T-helper 9 cell (primary cell): ENCODE results near the gene CXCL3.

Source experiments
- DNase-seq: peaks from one replicate; pipeline ENCODE4 v3.0.0-alpha.2; 2020

CXCL3 gene

DNA sequence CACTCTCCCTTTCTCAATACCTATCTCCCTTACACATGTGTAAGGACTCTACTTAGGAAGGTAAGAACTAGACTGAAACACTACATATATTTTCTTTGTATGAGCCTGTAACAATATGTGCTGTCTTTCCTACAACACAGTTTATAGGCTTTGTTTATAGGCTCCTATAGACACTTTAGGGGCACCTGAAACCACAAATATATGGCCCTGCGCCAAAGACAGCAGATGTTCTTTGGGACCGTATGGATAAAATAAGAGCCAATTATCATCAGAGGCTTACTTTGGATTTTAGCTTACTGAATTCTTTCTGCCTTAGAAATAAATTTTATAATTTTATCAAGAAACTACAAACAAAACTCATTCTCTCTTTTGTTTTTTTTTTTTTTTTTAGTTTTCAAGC, 16.6 kb upstream of the CXCL3 start:
- DNase-seq, result no peak

DNA sequence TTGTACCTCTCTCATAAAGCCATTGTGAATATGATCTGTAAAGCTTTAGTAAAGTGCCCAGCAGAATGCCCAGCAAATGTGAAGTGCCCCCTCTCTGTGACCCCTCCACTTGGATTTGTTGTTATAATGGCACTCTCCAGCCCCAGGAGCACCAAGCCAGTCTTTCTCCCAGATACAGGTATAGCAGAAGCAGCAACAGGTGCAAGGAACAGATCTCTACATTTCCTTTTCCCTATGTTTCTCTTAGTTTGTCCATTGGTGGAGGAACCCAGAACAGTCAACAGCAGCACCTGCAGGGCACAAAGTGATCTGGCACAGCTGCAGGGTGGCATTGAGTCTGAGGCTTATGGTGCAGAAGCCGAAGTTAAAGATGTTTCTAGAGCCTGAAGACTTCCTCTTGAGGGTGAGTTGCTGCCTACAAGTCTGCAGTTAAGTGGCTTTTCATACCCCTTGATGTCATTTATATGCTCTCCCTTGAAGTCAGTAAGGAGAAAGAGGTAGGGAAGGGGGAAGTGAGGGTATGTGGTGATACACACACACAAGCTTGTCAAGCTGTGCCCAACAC, 16.1 kb upstream of the CXCL3 start:
- DNase-seq, result no peak

DNA sequence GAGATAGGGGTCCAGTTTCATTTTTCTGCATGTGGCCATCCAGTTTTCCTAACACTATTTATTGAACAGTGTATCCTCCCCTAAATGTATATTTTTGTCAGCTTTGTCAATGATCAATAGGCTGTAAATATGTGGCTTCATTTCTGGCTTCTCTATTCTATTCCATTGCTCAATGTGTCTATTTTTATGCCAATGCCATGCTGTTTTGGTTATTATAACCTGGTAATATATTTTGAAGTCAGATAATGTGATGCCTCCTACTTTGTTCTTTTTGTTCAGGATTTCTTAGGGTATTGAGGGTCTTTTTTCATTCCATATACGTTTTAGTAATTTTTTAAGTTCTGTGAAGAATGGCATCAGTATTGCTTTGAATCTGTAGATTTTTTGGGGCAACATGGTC, 8.7 kb upstream of the CXCL3 start:
- DNase-seq, result no peak

DNA sequence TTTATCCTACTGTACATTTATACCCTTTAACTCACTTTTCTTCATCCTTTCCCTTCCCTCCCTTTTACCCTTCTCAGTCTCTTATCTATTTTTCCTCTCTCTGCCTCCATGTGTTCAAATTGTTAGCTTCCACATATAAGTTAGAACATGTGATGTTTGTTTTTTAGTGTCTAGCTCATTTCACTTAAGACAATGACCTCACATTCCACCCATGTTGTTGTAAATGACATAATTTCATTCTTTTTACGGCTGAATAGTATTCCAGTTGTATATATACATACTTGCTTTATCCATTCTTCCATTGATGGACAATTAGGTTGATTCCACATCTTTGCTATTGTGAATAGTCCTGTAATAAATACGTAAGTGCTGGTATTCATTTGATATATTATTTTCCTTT, 7.3 kb upstream of the CXCL3 start:
- DNase-seq, result no peak

DNA sequence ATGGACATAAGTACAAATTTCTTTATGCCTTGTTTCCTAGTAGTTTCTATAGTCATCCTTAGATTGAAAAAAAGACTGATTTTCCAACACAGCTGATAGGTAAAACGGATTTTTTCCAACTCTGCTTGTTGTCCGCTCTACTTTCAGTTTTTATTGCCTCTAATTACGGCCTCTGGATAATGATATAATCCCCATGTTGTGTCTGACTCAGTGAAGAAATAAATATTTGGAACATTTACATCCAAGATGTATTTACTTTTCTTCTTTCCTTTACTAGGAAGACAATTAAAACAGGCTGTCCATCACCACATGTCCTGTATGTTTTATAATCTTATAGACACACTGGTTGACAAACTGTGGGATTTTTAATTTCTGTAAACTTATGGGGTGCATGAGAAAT, 6.8 kb upstream of the CXCL3 start:
- no peak for DNase-seq

DNA sequence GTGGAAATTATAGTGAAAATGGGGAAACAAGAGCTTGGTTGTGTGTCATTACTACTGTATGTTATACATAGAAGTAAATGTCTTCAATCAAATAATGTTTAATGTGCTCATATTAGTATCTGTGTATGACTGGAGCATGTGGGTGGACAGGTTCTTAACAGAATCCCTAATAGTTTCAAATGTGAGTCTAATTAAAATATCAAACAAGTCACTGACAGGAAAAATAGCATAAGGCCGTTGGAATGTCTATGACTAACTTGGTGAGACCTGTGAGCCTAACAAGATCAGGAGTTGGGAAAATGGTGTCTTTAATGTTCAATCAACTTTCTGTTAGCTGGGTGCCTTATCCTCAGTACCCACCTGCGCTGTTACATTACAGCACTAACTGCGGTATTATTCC, 6.2 kb upstream of the CXCL3 start:
- DNase-seq, result no peak

DNA sequence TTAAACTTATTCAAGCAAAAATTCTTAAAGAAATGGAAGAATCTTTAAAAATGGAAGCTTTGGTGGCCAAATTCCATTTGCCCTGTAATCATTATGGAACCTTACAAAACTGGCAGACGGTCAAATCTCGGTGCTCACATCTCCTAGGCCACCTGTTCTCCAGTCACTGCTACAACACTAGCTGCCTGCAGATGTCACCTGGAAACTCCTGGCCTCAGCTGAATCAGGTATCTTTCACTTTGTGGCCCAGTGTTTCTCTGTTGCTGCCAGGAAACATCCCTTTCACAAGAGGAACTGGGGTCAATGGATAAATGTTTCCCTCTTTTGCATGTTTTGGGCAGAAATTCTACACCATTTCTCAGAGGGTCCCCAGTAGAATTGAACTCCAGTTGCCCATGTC, 4.2 kb upstream of the CXCL3 start:
- DNase-seq, result no peak

DNA sequence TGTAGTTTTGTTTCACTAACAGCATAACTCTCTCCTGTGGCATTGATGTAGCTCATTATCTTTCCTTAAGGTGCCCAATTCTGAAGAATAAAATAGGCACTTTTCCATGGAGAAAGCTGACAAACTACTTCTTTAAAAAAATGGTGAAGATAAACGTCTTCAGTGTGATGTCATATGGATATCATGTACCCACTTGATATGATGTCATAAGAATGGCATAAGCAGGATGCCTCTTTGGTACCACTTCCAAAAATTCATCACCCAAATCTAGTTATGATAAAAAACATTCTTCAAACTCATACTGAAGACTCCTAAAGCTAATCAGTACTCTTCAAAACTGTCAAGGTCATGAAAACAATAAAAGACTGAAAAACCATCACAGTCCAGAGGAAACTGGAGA, 2.9 kb upstream of the CXCL3 start:
- DNase-seq, result no peak

DNA sequence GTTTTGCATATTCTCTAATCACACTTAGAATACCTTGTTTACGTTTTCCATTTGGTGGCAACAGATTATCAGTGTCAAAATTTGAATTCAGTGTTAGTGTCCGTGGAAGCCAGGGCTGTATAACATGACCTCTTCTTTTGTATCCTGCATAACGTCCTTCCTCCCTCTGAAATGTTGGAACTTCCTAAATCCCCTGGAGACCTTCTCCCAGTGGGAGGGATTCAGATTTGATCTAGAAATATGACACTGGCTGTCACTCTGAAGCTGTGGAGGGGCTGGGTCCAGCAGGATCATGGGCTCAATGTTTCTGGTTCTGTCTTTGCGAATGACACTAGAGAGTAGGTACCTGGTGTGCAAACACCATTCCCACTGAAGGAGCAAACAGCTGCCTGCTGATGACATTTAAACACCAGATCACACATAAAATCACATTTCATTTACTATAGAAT, 850 bp upstream of the CXCL3 start:
- no peak for DNase-seq

DNA sequence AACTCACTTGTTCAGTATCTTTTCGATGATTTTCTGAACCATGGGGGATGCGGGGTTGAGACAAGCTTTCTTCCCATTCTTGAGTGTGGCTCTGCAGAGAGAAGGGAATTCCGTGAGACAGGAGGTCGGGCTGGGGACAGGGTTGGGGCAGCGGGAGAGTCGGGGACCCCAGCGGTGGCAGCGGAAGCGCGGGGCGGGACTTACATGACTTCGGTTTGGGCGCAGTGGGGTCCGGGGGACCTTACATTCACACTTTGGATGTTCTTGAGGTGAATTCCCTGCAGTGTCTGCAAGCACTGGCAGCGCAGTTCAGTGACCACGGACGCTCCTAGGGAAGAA, 434 bp downstream of the CXCL3 start:
- no peak for DNase-seq

DNA sequence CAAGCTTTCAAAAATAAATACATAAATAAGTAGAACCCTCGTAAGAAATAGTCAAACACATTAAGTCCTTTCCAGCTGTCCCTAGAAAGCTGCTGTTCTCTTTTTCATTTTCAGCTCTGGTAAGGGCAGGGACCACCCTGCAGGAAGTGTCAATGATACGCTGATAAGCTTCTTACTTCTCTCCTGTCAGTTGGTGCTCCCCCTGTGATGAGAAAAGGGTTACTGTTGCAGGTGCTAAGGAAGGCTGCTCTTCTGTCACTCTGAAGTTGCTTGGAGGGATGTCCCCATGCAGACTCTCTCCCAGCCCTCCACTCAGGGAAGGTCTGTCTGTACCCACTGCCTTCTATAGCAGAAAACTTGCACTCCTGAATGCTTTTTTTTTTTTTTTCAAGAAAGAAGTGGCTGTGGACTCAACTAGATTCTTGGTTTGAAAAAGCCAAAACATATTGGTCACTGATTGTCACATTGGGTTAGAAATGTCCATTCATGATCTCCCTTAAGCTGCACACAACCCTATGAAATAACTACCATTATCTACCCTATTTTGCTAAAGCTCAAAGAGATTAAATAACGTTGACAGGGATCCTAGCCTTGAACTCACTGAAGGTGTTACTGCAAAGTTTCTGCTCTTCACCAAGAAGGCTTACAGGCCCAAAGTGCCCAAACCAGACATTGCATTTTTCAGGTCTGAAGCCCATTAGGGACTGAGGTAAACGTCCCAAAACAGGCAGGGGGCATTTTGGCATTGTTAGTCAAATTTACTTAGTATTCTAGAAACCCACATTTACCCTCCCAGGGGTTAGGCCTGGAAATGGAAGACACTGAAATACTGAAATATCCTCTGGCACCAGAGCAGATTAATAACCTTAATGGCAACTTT, 1.2 kb downstream of the CXCL3 start:
- no peak for DNase-seq

DNA sequence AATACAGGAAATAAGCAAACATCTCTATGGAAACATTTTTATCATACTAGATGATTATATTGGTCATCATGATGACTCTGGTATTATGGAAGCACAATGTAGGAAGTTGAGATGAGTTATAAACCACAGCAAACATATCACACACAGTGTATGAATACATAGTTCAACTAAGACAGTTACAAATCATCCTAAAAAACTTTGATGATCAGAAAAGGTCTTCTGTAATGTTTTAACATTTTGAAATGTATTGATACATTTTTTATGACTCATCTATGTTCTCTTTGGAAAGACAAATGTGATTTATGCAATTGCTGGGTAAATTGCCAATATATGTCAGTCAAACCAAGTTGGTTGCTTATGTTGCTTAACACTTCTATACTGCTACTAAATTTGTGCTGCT, 4.8 kb downstream of the CXCL3 start:
- no peak for DNase-seq

DNA sequence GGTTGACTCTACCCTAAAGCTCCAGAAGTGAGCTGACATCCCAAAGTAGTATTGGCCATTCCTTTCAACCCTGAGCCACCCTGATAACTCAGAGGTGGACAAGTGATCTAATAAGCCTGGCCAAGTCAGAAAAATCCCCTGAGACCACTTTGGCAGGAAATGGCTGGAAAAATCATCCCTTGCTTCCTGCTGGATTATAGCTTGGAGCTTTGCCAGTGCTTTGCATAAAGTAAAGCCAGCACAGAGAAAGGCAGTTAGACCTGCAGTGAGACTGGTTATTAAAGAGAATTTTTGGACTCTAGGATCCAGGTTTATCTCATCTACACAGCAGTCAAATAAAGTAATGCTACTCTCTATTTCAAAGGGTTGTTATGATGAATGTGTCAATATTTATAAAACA, 6.4 kb downstream of the CXCL3 start:
- DNase-seq, result no peak

DNA sequence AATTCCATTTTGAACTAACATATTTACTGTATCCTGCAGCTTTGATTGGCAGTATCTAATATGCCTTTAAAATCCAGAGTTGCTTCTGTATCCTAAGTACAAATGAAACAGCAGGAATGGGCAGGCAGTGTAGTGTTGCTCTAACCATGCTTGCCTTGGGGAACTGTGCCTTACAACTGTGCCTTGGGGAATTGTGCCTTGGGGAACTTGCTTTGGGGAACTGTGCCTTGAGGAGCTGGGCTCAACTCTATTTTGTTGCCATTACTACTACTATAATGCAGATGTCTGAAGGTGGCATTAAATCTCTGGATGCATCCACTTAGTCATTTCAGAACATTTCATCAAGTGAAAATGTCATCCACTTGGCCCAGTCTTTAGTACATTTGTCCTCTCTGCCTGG, 6.9 kb downstream of the CXCL3 start:
- DNase-seq, result no peak

DNA sequence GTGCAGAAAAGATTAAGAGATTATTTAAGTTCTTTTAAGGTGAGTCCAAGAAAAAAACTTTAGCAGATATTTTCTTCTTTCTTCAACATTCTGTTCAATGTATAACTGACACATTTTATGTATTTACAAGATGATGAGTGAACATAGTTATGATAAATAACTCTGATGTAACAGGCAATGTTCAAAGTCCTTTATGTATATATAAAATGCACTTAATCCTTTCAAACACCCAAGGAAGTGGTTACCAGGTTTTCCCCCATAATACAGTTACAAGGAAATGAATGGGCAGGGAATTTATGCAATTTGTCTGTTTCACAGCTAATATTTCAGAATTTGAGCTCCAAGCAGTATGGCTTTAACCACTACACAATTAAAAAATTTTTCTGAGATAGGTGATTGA, 8.2 kb downstream of the CXCL3 start:
- DNase-seq, result no peak

DNA sequence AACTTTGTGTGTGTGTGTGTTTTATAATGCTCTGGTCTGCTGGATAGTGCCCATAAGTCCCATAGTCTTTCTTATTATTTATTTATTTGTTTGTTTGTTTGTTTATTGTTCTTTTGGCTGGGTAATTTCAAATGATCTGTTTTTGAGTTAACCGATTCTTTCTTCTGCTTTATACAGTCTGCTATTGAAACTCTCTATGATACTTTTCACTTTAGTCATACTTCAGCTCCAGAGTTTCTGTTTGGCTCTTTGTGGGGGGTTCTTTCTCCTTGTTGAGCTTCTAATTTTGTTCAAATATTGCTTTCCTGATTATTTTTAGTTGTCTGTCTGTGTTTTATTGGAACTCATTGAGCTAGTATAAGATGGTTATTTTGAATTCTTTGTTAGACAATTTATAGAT, 10.0 kb downstream of the CXCL3 start:
- no peak for DNase-seq

DNA sequence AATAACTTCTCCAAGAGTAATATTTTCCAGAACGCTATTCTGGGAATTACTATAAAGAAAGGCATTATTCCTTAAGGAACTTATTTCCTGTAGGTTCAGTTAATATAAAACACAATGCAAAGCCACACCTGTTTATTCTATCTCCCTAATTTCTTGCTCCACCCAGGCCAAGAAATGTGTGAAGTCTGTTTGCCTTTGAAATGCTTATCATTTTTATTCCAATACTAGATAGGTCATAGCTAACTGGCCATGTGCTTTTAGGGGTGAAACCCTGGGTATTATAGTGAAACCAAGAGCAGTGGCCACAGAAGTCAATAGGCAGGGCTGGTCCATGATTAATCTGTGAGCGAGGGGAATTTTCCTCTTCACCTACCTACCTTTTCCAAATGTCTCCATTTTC, 14.8 kb downstream of the CXCL3 start:
- no peak for DNase-seq

DNA sequence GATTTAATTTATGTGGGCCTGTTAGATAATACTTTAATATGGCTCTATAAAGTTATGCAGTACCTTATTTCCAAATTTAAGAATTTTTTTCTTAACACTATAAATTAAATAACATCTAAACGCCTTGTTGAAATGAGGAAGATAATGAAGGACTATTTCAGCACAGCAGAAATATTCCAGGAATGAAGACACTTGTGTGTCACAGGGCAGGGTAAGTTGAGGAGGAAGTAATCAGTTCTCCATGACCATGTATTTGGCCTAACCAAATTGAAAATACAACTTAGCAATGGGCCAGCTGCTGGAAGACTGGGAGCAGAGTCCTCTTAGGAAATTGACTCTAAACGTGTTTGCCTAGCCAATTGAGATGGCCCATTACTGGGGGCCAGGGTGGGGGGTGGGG, 16.9 kb downstream of the CXCL3 start:
- no peak for DNase-seq

DNA sequence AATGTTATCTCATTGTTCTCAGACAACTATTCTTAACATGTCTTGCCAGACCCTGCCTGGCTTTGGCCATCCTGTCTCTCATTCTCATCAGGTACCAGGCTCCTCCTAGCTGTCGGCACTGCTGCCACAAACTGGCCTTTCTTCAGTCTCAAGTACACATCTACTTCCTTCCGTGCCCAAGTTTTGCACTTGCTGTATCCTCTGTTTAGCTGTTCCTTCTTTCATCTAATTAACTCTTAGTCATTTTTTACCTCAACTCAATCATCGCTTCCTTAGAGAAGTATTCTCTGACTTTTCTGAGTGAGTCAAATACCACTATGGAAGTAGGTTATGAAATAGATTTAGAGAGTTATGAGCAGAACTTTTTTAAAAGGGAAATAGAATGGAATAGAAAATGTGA, 19.7 kb downstream of the CXCL3 start:
- no peak for DNase-seq

DNA sequence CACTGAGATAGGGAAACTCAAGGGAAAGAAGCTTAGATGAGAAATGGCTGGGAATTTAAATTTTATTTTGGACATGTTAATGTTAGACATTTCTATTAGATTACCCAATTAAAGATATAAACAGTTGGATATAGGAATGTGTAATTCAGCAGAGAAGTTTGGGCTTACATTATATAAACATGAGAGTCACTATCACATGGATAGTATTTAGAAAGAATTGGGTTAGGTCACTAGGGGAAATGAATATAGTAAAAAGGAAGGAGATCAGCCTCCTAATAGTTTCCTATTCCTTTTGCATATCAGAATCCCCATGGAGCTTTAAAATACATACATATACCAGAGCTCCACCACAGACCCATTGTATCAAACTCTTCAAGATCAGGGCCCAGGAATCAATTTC, 20.4 kb downstream of the CXCL3 start:
- no peak for DNase-seq

DNA sequence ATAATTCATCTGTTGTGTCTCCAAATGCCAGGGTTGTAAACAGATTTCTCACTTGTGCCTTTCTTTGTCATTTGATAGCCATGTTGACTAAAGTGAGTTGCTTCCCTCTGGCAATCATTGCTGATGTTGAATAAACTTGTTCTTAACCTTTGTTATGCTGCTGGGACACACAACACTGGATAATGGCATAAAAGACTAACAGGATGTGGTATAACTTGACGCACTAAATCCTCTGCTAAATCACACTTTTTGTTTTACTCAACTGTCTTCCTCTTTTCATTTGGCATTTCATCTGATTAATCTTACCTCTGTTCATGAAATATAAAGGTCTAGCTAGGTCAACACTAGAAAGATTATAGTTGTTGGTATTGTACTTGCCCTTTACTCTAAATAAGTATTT, 22.4 kb downstream of the CXCL3 start:
- no peak for DNase-seq

DNA sequence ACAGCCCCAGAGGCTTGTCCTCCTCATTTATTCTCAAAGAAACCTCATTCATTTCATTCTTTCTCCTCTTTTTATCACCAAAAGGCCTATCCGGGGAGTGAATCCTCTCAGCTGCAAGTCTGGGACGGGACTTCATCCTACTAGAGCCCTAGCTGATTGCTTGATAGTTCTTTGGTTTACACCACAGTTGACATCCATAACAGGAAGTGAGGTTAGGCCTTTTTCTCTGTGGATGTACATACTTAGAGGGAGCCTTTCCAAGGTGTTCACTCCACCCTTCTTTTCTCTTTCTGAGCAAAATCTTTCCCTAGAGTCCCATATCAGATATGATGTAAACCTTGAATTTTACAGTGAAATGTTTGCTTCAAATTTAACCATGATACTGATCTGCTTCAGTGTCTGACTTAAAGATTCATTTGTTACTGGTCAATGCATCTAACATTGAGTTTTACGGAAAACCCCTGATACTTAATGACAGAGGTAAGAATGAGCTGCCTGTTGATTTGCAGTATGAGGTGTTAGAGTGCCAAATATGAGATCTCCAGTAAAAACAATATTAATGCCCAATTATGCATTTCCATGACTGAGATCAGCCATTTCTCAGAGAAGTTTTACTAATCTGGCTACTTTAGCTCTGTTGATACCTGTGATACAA, 23.2 kb downstream of the CXCL3 start:
- no peak for DNase-seq

DNA sequence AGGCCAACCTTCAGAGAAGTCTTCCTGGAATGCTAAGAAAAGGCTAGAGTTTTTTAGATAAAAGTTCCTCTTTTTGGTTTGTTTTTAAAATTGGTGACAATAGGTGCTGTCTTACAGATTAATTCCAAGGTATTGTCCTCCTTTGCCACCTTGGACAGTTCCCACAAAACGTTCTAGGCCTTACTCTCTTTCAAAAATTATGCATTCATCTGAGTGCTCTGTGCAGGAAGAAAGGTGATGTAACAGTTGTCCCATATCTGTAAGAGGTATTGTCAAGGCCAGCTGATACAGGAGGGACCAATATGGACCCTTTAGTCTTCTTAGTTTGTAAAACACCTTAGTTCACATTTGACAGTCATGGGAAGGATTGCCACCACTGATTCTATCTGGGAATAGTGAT, 24.2 kb downstream of the CXCL3 start:
- DNase-seq, result no peak

DNA sequence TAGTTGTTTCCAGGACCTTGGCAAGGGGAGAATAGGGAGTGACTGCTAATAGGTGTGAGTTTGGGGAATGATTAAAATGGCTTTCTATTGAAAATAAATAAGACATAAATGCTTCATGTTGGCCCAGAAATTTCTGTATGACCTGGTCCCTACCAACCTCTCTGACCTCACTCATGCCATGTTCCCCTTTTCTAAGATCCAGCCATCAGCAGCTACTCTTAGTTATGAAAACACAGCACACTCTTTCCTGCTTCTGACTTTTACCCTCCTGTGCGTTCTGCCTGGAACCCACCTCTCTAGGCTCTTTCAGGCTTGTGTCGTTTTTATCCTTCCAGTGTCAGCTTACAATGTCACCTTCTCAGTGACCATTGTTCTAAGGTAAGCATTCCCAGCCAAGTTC, 25.2 kb downstream of the CXCL3 start:
- DNase-seq, result no peak

DNA sequence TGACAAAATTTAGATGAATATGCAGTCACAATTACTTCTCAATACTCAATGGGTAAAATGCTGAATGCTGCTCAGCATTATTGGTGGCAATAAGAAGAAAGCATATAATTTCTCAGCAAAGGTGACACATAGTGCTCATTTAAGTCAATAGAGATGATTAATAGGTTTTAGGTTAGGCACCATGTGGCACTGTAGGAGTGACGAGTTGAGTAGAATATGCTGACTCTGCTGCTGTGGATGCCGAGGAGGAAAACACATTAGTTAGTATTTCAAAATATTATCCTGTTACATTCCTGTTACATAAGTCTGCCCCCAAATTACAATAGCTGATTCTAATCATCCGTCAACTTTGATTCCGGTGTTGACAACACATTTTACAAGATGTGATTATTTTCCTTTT, 26.4 kb downstream of the CXCL3 start:
- no peak for DNase-seq
